Esophagus muscularis mucosa (tissue), 4 donors: Measurements from ENCODE around the gene NUP98. TPM values are rescaled to one million over a fixed set of nuclear protein-coding genes. Genes with fewer than 3 reads are reported as not detected.

Experiments
- DNase-seq: peaks from one replicate; pipeline ENCODE4 v3.0.0-alpha.2; 2017; ENCODE audit errors: extremely low spot score
- H3K27ac ChIP-seq, 4 donors: fragments of 200-600 bp; sonication (generic); replicated peaks in 1 of 4; 1 replicate in 3 of 4; 2 replicates in 1 of 4; pipeline ENCODE4 v1.5.1; 2016 to 2019; ENCODE audit warnings: mild to moderate bottlenecking in 1 of 4
- H3K27me3 ChIP-seq, 4 donors: fragments of 200-600 bp; sonication (generic); one replicate each; pipeline versions ENCODE4 v1.5.1 to v1.6.0; 2016 to 2019
- H3K36me3 ChIP-seq, 4 donors: fragments of 200-600 bp; sonication (generic); one replicate each; pipeline ENCODE4 v1.5.1; 2016 to 2019
- H3K4me1 ChIP-seq, 4 donors: fragments of 200-600 bp; sonication (generic); one replicate each; pipeline ENCODE4 v1.5.1; 2016 to 2019
- H3K4me3 ChIP-seq, 4 donors: fragments of 200-600 bp; sonication (generic); 1 replicate in 2 of 4; 2 replicates in 2 of 4; pipeline ENCODE4 v1.5.1; 2016 to 2019; ENCODE audit warnings: mild to moderate bottlenecking in 4 of 4, moderate library complexity in 1 of 4
- H3K9me3 ChIP-seq, 4 donors: fragments of 200-600 bp; sonication (generic); 1 replicate in 3 of 4; 2 replicates in 1 of 4; pipeline ENCODE4 v1.5.1; 2016 to 2019
- EP300 ChIP-seq: sonication (generic); formaldehyde crosslinking; IDR thresholded peaks from one replicate; pipeline ENCODE4 v1.6.1; 2017; ENCODE audit warnings: antibody characterized with exemption
- POLR2A ChIP-seq: fragments of 450-650 bp; IDR thresholded peaks from one replicate; pipeline ENCODE4 v1.6.1; 2017; ENCODE audit warnings: antibody characterized with exemption, moderate library complexity, mild to moderate bottlenecking, low read depth
- POLR2AphosphoS5 ChIP-seq, 2 donors: sonication (generic); formaldehyde crosslinking; IDR thresholded peaks; one replicate each; pipeline ENCODE4 v1.6.1; 2017; ENCODE audit warnings: antibody characterized with exemption in 2 of 2
- WGBS: methylation state at CpG from one replicate; pipeline ENCODE4 v1.1.5; 2018; 5-methylcytosine and 5-hydroxymethylcytosine counted together
- intact Hi-C: fragments of 100-400 bp; cut with DNase I; formaldehyde crosslinking; loops from one replicate; pipeline ENCODE4 v1.15.1; 2023
- small RNA-seq, 3 donors: library from RNA; depleted of rRNA; stranded (forward); fragments of <200 nt; gene quantifications; one replicate each; pipeline ENCODE3, GENCODE V24; 2016
- total RNA-seq, 4 donors: library from RNA; depleted of rRNA; stranded (reverse); fragments of >200 nt; gene quantifications; one replicate each; pipeline versions ENCODE4 v1.1.0 to v1.2.1, GENCODE V29; 2016
- TF ChIP-seq, protein P1 (sequence below), 3 experiments: fragments of 200-600 bp in 2 of 3; fragments of 450-650 bp in 1 of 3; sonication (generic) in 2 of 3; IDR thresholded peaks; one replicate each; pipeline ENCODE4 v1.5.1; 2017 to 2019; ENCODE audit warnings: antibody characterized with exemption in 3 of 3, mild to moderate bottlenecking in 2 of 3, moderate library complexity in 1 of 3

NUP98 gene
- total RNA-seq, 4 donors from 2014 or later, result 67.7 to 117 (median 89.8) TPM

DNA sequence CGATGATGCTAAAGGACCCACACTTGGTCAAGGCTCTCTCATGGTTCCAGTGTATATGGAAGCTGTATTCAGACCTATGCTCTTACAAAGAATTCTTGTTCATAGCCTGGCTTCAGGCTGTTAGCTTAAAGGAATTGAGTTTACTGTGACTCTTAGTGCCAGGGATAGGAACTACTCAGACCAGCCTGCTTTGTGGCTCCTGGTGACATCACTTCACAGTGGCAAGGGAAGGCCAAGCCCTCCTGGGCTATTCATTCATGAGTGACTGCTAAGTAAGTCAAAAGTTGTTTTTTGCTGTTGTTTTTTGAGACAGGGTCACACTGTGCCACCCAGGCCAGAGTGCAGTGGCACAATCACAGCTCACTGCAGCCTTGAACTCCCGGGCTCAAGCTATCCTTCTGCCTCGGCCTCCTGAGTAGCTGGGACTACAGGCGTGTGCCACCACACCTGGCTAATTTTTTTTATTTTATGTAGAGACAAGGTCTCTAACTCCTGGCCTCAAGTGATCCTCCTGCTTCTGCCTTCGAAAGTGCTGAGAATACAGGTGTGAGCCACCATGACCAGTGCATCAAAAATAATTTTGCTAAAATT, 165.2 kb downstream of the NUP98 start:
- no peak for DNase-seq
- Histone ChIP-seq H3K4me1 (no peaks in the 10 kb centered on the region), H3K4me3 (no peak overlapping the region), H3K27me3 (no peaks in the 10 kb centered on the region), H3K27ac (no peak overlapping the region), H3K9me3 (no peaks in the 10 kb centered on the region), H3K36me3 (no peaks in the 10 kb centered on the region)
- WGBS, result 98% methylated on average over 5 of the region's 5 CpGs
- TF ChIP-seq, protein P1, sequence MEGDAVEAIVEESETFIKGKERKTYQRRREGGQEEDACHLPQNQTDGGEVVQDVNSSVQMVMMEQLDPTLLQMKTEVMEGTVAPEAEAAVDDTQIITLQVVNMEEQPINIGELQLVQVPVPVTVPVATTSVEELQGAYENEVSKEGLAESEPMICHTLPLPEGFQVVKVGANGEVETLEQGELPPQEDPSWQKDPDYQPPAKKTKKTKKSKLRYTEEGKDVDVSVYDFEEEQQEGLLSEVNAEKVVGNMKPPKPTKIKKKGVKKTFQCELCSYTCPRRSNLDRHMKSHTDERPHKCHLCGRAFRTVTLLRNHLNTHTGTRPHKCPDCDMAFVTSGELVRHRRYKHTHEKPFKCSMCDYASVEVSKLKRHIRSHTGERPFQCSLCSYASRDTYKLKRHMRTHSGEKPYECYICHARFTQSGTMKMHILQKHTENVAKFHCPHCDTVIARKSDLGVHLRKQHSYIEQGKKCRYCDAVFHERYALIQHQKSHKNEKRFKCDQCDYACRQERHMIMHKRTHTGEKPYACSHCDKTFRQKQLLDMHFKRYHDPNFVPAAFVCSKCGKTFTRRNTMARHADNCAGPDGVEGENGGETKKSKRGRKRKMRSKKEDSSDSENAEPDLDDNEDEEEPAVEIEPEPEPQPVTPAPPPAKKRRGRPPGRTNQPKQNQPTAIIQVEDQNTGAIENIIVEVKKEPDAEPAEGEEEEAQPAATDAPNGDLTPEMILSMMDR (IDR thresholded peaks at IDR 0.05), result no peak
- no peak for TF ChIP-seq POLR2AphosphoS5 (IDR thresholded peaks at IDR 0.05)
- intact Hi-C loops, result no loop called here

DNA sequence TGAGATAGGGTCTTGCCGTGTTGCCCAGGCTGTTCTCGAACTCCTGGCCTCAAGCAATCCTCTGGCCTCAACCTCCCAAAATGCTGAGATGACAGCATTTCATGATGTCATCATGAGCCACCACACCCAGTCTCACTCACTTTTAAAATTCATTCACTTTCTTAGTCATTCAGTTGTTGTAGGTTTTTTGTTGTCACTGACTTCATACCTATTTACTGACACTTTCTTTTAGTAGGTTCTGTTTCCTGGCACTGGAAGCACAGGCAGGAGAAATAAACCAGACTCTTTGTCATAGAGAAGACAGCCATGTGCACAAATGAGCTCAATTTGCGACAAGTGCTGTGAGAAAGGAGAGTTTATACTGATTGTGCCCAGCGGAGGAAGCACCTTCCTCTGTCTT, 166.0 kb downstream of the NUP98 start:
- Histone ChIP-seq H3K9me3 (no peaks in the 10 kb centered on the region), H3K27ac (no peak overlapping the region), H3K4me3 (no peak overlapping the region), H3K4me1 (no peaks in the 10 kb centered on the region), H3K36me3 (no peaks in the 10 kb centered on the region), H3K27me3 (no peaks in the 10 kb centered on the region)
- intact Hi-C loops, result no loop called here
- TF ChIP-seq, protein P1 (IDR thresholded peaks at IDR 0.05), result no peak
- TF ChIP-seq EP300 (no peak), POLR2AphosphoS5 (IDR thresholded peaks at IDR 0.05) (no peak), POLR2A (no peak)
- 86% methylated on average over 4 of the region's 4 CpGs for WGBS
- DNase-seq, result no peak

DNA sequence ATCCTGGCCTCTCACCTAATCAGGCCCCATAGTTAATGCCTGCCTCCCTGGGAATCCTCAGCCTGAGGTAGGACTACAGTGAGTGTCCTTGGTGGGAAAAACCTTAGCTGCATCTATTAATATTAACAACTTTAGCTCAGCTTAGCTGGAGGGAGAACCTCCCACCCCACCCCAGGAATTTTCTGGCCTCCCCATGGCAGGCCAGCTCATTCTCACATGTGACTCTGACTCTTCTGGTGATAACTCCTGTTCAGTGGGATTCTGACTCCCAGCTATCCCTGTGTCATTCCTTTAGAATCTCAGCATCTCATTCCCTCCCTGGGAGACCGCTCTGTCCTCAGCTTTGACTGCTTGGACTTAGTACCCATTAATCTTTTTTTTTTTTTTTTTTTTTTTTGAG, 170.1 kb downstream of the NUP98 start:
- TF ChIP-seq POLR2A (no peak), POLR2AphosphoS5 (IDR thresholded peaks at IDR 0.05) (no peak), EP300 (no peak)
- TF ChIP-seq, protein P1 (IDR thresholded peaks at IDR 0.05), result no peak
- Histone ChIP-seq H3K4me3 (no peak overlapping the region), H3K4me1 (no peaks in the 10 kb centered on the region), H3K27me3 (no peaks in the 10 kb centered on the region), H3K36me3 (no peaks in the 10 kb centered on the region), H3K27ac (no peak overlapping the region), H3K9me3 (no peaks in the 10 kb centered on the region)
- 100% methylated on average over 1 of the region's 1 CpG for WGBS
- DNase-seq, result no peak
- intact Hi-C loops, result no loop called here

DNA sequence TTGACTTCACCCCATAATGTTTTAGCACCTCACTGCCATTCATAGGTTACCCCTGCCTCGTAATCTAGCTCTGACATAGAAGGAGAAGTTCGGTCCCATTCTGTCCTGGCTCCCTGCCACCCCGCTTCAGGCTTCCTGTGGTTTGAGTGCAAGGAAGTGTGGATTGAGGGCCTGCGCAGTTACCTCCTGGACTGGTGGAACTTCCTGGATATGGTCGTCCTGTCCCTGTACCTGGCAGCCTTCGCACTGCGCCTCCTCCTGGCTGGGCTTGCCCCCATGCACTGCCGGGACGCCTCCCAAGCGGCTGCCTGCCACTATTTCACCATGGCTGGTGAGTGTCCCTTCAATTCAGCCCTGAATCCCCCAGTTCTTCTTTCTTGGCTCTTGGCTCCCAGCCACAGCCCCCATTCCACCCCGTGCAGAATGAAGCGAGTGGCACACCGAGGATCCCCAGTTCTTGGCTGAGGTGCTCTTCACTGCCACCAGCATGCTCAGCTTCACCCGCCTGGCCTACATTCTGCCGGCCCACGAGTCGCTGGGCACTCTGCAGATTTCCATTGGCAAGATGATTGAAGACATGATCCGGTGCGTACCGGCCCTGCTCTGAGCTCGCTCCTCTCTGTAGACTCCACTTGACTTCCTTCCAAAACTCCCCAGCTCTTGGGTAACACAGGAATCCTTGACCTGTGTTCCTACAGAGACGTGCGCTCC, 170.9 kb downstream of the NUP98 start:
- H3K27ac ChIP-seq, result no peak overlapping the region
- H3K27me3 ChIP-seq, result no peaks in the 10 kb centered on the region
- no peaks in the 10 kb centered on the region for H3K9me3 ChIP-seq
- H3K36me3 ChIP-seq, result no peaks in the 10 kb centered on the region
- TF ChIP-seq POLR2A, result no peak
- no peak for TF ChIP-seq EP300
- no peak for TF ChIP-seq POLR2AphosphoS5 (IDR thresholded peaks at IDR 0.05)
- TF ChIP-seq, protein P1 (IDR thresholded peaks at IDR 0.05), result no peak
- WGBS, result 81% methylated on average over 18 of the region's 23 CpGs
- no peak for DNase-seq
- H3K4me1 ChIP-seq, result no peaks in the 10 kb centered on the region
- intact Hi-C loops, result no loop called here
- peak overlapping the region in 2 of 4 donors; percentile 6 to 16 for H3K4me3 ChIP-seq

Small RNA genes within 50 kb of the gene (small RNA-seq; reads per million reads assigned to genes)
- gene RF00019, result 0 reads per million in 3 donors
- 0 reads per million in 3 donors for gene RNU6-1143P
- 0 reads per million in 3 donors for gene RNU7-50P

Other genes with a start within 250 kb of the NUP98 start
- under 1 TPM in 3 of 4 donors, not detected in 1; 0.57 to 0.66 (median 0.65) TPM for gene ART5, start 155.6 kb downstream of the NUP98 start, total RNA-seq
- not detected for gene ART1, start 152.4 kb downstream of the NUP98 start, total RNA-seq
- 1 to 10 TPM in 2 of 4 donors, under 1 TPM in 2; 0.46 to 1.9 (median 1.2) TPM for gene CHRNA10, start 126.2 kb downstream of the NUP98 start, total RNA-seq
- 1 to 10 TPM; 5.1 to 7.4 (median 7.0) TPM for gene PGAP2, start 11.0 kb upstream of the NUP98 start, total RNA-seq
- 10 to 100 TPM; 53.6 to 75.5 (median 59.4) TPM for gene RHOG, start 43.4 kb upstream of the NUP98 start, total RNA-seq
- 100 to 1,000 TPM in 2 of 4 donors, 10 to 100 TPM in 2; 65.2 to 150 (median 92.6) TPM for gene STIM1, start 58.1 kb upstream of the NUP98 start, total RNA-seq